ENCODE data around the gene GOLGA6C.
"Not testable (repeated sequence)": the region's sequence is repeated elsewhere in the genome, so short reads cannot be mapped to it uniquely, and the experiment has no call there.

The GOLGA6C gene

DNA sequence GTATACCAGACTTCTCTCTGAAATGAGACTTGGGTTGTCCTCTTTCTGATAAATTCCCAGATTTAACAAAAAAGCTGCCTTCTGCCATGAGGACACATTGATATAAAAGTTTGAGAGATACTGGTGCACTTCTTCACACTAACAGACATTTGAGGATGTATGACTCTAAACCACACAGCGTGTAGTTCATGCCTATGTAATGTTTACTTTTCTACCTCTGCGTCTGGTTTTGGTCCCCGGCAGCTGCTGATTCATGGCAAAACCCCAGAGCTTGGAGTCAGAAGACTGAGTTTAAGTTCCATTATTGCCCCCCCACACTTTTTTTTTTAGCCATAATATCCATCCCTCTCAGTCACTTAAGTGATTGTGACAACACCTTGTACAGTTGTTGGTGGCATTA lies 1.7 kb downstream of the GOLGA6C start:
- DNase-seq, result not testable (repeated sequence)

DNA sequence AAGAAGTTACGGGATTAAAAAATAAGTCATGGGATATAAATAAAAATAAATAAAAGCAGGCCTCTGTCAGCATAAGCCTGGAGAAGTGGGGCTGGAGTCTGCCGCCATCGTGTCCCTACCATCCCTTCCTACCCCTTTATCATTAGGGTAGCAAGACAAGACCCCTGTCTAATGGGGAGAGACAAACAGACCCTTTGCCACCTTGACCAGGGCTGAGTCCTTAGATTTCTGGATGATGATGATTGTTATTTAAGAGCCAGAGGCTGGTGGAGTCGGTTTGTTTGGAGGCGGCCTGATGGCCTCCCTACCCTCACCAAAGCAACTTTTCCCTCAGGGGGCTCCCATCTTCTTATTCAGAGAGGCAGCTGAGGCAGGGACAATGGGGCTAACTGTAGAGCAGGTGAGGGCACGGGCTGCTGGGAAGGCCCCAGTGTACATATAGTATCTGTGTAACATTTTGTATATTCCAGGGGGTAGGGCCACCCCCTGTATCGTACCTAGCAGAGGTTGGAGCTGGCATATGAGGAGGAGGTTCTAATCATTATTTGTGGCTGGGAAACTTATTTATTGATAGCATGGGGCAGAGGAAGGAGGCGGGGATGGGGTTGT lies 15.7 kb downstream of the GOLGA6C start:
- not testable (repeated sequence) for DNase-seq

DNA sequence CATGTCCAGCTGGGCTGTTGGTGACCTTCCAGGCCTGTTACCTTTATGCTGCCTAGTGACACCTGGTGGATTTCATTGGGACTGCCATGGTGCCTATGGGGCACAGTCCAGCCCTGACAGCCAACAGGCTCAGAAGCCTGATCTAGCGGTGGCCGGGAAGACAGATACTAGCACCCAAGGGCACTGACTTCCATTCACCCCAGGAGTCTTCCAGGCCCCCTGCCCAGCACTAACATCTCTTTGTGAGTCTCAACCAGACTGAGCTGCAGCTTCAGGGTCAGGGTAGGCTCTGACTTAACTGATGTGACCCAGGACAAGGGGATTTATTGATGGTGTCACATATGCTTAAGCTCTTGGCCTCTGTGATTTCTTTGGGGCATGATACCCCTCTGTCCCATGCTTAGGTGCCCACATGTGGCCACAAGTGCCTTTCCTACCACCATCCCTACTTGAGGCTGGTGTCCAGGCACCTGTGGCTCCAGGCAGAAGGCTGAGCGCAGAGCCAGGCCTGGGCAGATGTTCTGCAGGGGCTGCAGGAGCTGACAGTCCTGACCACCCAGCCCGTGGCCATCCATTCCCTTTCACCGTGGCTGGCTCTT lies 16.5 kb downstream of the GOLGA6C start:
- DNase-seq, result peak; percentile 18

DNA sequence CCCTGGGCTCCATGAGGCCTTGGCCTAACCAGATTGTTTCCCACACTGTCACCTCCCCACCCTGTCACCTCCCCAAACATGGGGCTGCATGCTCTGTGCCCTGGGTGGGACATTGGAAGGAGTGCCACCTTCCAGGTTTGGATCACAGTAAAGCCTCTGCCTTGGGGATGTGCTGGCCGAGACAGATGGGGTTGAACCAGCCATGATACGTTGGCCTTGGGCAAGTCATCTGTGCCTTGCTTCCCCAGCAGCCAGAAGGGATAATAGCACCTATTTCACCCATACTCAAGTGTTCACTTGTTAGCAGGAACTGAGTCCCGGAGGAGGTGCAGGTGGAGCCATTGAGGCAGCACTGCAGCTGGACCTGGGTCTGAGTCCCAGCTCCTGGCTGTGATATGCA lies 17.5 kb downstream of the GOLGA6C start:
- not testable (repeated sequence) for DNase-seq

DNA sequence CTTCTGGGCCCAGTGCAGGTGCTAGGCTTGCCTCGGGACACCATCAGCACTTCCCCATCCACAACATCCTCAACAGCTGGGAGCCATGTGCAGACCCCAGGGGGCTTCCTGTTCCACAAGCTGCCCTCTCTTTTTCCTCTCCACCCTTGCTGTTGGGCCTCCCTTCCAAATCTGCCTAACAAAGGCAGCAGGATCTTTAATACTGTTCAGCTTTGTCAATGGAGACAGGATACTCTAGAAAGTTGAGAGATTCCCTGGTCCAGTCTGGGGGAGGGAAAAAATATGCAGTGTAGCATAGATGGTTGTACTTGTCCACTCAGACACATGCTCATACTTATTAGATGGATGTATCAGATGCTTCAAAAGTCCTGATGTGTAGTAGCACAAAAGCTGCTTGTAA lies 20.4 kb downstream of the GOLGA6C start:
- not testable (repeated sequence) for DNase-seq

DNA sequence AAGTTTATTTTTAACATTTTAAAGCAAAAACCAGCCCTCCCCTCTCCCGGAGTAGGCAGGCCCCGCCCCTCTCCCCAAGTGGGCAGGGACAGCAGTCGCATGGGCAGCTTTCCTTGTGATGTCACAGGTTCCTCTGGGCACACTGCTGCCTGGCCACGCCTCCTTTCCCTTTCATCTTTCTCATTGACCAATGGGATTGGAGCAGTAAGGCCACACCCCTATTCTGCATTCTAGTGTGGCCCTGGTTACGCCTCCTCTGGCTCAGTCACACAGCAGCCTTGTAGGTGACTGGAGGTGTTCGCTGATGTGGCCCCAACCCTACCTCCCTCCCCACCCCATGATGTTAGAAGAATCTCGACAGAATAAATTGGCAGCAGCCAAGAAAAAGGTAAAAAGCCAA lies 24.4 kb downstream of the GOLGA6C start, which contains the start of gene GOLGA6D:
GOLGA6D (plus strand) TSS at position 264 of the 400 bp plus-strand sequence; CDS start at position 305, 41 bp downstream.
- not testable (repeated sequence) for DNase-seq

DNA sequence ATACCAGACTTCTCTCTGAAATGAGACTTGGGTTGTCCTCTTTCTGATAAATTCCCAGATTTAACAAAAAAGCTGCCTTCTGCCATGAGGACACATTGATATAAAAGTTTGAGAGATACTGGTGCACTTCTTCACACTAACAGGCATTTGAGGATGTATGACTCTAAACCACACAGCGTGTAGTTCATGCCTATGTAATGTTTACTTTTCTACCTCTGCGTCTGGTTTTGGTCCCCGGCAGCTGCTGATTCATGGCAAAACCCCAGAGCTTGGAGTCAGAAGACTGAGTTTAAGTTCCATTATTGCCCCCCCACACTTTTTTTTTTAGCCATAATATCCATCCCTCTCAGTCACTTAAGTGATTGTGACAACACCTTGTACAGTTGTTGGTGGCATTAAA lies 26.0 kb downstream of the GOLGA6C start:
- not testable (repeated sequence) for DNase-seq

DNA sequence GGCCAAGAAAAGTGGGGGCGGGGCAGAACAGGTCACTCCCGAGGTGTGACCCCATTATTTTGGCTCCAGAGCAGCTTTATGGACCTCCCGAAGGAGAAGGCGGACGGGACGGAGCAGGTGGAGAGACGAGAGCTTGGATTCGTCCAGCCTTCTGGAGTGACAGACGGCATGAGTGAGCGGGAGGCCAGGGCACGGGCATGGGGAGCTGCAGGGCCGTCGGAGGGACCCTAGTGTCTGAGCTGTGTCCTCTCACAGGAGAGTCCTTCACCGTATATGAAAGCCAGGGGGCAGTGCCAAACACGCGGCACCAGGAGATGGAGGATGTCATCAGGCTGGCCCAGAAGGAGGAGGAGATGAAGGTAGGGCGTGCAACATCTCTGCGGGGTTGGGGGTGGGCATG lies 35.5 kb downstream of the GOLGA6C start:
- not testable (repeated sequence) for DNase-seq

DNA sequence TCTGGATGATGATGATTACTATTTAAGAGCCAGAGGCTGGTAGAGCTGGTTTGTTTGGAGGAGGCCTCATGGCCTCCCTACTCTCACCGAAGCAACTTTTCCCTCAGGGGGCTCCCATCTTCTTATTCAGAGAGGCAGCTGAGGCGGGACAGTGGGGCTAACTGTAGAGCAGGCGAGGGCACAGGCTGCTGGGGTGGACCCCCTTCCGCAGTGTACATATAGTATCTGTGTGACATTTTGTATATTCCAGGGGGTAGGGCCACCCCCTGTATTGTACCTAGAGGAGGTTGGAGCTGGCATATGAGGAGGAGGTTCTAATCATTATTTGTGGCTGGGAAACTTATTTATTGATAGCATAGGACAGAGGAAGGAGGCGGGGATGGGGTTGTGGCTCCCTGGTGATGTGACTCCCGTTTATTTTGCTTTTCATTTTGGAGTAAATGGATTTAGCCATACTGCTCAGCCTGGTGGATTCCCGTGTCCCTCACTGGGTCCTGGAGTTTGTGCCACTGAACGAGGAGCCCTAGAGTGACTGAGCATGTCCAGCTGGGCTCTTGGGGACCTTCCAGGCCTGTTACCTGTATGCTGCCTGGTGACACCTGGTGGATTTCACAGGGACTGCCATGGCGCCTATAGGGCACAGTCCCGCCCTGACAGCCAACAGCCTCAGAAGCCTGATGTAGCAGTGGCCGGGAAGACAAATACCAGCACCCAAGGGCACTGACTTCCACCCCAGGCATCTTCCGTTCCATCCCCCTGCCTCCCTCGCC lies 40.6 kb downstream of the GOLGA6C start:
- DNase-seq, result not testable (repeated sequence)

DNA sequence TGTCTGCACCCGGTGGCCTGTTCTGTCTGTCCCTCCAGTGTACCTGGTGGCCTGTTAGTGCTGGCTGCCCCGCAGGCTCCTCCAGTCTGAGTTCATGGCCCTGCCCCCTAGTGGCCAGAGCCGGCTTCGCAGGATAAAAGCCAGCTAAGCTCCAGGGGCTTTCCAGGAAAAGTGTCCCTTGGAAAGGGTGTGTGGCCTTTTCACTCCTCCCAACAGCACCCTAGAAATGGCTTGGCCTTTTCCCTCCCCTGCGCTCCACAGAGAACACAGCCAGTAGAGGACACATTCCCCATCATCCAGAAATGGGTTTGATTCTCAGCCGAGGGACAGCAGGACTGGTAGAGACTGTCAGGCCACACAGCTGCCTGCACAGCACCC lies 41.2 kb downstream of the GOLGA6C start:
- peak; percentile 53 for DNase-seq

DNA sequence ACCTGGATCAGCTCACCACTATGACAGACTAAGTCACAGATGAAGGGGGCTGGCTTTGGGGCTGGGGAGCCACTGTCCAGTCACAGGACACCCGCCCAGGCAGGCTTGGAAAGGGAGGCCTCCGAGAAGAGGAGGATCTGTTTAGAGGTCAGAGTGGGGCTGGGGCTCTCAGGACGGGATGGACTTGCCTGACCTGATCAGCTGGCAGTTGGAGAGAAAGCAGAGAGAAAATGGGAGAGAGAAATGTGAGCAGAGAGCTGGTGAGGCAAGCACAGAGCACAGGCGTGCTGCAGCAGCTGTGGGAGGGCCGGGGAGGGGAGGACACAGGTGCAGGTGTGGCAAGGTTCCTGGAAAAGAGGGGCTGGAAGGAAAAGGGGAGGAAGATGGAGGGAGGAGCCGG lies 41.9 kb downstream of the GOLGA6C start:
- not testable (repeated sequence) for DNase-seq

DNA sequence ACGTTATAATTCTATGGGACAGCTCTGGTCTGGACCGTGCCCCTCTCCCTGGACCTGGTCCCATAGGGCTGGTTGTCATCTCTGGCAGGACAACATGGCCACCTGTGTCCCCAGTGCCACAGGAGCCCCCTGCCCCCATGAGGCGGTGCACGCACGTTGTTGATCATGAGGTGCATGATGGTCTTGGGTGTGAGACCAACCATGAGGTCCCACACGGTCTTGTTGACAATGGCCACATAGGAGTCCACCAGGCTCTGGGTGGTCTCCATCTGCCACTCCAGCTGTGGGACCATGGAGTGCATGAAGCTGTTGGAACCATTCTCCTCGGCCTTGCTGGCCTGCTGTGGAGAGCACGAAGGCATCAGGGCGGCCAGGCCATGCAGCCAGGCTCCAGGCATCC lies 44.2 kb downstream of the GOLGA6C start:
- DNase-seq, result no peak

DNA sequence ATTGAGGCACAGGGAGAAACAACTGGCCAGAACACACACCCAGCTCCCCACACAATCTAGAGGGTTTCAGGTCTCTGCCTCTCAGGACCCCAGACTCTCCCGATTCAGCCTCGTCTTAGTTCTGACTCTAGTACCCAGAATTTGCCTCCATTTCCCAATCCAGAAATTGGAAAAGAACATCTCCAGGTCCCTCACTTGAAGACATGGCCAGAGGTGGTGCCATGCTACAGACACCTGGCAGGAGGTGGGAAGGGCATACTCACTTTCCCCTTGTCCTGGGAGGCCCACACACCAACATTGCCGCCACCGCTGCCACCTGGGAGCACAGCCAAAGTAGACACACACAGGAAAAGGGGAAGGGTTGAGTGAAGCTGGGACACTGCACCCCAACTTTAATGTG lies 44.6 kb downstream of the GOLGA6C start:
- DNase-seq, result not testable (repeated sequence)

DNA sequence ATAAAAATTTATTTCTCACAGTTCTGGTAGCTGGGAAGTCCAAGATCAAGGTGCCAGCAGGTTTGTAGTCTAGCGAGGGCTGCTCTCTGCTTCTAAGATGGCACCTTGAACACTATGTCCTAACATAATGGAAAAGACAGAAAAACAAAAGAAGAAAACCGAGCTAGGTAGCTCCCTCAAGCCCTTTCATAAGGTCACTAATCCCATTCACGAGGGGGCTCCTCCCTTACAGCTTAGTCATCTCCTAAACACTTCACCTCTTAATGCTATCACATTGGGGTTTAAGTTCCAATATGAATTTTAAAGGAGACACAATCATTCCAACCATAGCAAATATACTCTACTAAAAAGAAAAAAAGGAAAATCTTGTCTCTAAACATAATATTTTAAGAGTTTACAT lies 48.1 kb downstream of the GOLGA6C start:
- DNase-seq, result no peak

DNA sequence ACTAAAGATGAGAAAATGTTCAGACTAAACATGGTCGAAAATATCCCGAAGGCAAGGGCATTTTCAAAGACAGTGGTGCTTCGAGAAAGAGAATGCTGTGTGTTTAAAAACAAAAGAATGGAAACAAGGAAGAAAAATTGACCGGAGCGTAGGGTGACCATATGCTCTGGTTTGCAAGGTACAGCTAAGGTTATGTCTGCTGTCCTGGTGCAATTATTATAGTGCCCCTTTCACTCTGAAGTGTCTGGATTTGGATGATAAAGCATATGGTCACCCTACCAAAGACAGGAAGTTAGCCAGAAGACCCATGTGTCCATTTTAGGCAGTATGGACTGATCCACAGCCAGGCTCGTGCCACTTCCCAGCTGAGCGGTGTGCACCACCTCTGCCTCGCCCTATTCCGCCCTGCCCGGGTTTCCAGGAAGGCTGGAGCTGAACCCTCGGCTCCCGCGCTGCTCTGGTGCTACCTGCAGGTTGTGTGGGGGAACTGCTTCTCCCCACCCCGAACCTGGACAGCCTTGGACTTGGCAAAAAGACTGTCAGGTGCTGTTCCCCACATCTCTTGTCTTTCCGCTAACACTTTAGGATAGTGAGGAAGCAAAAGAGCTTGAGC lies 49.8 kb downstream of the GOLGA6C start:
- no peak for DNase-seq

DNA sequence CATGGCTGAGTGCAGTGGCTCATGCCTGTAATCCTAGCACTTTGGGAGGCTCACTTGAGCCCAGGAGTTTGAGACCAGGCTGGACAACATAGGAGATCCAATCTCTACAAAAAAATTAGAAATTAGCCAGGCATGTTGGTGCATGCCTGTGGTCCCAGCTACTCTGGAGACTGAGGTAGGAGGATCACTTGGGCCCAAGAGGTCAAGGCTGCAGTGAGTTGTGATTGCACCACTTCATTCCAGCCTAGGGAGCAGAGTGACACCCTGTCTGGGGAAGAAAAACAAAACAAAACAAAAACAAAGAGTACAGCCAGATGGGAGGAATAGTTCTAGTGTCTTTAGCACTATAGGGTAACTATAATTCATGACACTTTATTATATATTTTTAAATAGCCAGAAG lies 51.6 kb downstream of the GOLGA6C start:
- no peak for DNase-seq

DNA sequence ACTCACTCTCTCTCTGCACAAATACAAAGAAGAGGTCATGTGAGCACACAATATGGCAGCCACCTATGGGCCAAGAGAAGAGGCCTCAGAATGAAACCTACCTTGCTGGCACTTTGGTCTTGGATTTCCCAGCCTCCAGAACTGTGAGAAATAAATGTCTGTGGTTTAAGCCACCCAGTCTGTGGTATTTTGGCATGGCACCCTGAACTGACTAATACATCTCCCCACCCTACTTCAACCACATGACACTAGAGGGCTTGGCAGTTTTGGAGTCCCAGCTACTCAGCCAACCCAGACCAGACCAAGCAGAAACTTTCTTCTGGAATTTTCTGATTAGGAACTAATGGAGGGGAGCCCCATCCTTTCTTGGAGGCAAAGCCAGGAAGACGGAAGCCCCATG lies 54.4 kb downstream of the GOLGA6C start:
- not testable (repeated sequence) for DNase-seq

DNA sequence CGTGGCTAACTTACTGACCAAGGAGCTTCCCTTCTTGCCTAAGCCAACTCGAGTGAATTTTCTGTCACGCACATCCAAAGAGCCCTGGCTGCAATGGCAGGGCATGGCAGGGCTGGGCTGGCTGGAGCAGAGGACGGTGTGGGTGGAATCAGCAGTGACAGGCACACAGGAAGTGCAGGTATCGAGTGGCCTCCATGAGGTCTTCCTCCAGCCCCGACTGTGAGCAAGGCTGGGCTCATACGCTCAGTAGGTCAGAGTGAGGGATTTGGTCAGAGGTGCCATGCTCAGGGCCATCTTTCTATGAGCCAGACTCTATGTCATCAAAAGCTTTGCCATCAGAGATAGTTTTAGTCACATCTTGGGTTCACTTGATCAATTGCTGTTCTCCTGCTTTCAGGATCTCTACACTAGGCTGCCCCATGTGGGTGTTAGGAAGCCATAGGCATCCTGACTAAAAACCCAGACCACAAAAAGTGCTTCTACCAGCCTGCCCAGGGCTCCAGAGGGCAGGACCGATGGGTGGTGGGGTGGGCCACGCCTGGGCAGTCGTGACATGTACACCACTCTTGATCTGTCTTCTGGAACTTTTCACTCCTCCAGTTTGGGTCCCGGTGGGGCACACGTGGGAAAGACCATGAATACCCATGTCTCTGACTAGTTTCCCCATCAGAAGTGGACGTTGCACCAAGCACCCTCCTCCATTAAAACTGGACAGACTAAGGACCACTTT lies 55.1 kb downstream of the GOLGA6C start:
- no peak for DNase-seq

DNA sequence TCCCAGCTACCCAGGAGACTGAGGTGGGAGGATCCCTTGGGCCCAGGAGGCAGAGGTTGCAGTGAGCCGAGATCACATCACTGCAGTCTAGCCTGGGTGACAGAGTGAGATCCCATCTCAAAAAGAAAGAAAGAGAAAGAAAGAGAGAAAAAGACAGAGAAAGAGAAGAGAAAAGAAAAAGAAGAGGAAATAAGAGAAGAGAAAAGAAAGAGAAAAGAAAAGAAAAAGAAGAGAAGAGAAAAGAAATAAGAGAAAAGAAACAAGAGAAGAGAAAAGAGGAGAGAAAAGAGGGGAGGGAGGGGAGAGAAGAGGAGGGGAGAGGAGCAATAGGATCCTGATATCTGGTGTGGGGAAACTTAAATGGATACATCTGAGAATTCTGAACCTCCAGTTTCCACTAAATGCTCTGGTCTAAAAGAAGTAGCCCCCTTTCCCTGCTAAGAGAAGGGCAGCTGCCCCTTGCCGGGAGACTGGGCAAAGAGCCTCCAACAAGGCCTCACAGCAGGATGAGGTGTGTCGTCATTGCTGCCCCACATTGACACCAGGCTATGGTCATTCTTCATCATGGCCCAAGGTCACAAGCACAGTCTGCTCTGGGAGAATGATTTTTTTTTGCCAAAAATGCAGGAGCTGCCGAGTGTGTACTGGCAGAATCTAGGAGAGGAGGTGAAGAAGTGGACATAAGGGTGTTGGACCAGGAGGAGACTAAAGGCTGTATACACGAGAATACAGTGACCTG lies 56.6 kb downstream of the GOLGA6C start:
- DNase-seq, result no peak

DNA sequence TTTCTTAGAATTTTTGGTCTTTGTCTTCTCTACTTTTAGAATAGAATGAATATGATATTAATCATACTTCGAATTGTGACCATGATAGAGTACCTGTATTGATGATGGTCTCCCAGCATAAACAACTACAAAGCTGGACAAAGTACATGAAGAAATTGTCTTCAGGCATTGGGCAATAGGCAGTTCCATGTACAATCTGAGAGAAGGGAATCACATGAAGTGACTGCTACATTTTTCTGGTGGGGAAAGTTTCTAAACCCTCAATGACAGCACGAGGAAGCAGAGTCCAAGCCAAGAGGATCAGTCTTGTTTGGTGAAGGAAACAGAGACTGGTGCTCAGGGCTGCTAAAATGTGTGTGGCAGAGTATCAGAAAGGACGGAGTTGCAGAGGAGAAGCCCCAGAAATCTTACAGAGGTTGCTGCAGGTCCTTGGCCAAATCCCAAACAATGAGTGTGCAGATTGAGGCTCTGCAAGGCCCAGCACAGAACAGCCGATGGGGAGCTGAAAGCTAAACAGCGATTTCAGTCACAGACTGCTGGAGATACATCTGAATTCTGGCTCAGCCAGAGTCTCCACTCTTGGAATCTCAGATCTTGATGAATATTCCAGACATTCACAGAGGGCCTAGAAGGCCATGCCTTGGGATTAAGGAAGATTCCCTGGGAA lies 61.2 kb downstream of the GOLGA6C start:
- DNase-seq, result not testable (repeated sequence)
